Measurements from ENCODE around the gene FBLN5. TPM values are rescaled to one million over a fixed set of nuclear protein-coding genes. Genes with fewer than 3 reads are reported as not detected.

Gene FBLN5
- polyA plus RNA-seq, 1 of the 3 experiments (the other 2 are of a cell fraction) = 39.8 TPM

DNA sequence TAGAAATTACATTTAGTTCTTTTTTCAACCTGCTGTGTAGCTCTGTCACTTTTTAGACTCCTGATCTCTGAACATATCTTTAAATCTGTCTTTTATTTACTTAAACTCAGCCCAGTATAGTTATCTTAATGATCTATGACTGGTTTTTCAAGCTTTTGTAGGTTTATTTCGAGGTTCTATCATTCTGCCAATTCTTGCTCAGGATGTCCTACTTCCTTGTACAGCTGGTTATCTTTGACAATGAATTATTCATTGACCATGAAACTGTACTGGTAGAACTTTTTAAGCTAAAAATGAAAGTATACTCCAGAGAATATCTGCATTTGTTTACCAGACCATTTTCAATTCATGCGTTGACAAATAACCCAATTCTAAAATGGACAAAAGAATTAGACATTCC lies 118.0 kb downstream of the FBLN5 start:
- Histone ChIP-seq H3K9me3 (no peaks in the 10 kb centered on the region), H3K9ac (no peak overlapping the region), H2AFZ (ENCODE audit: low read depth) (no peak overlapping the region), H3K4me2 (no peak overlapping the region), H3K4me3 (ENCODE audit: low read depth in 2 of 2, low read length in 1 of 2) (no peak overlapping the region), H3K27ac (ENCODE audit: low read depth in 2 of 2, low read length in 1 of 2) (no peak overlapping the region), H3K79me2 (ENCODE audit: insufficient read depth) (no peaks in the 10 kb centered on the region), H3F3A (replicated peaks; ENCODE audit: insufficient read depth) (no peaks in the 10 kb centered on the region), H3K27me3 (ENCODE audit: insufficient read depth) (peaks cover under 1% of the 10 kb centered on the region; the same call in 1 of the 2 replicates), H4K20me1 (ENCODE audit: insufficient read depth) (no peaks in the 10 kb centered on the region), H3K4me1 (ENCODE audit: control insufficient read depth in 1 of 2, insufficient read depth in 2 of 2, low read depth in 1 of 2, low read length in 1 of 2) (no peaks in the 10 kb centered on the region), H3K36me3 (replicated peaks in 1 of 2; ENCODE audit: control insufficient read depth in 1 of 2, insufficient read depth in 2 of 2, low read length in 1 of 2) (no peaks in the 10 kb centered on the region), H3K9me2 (0 out of 2 replicates have a peak, but pooled peaks cover 3% of the 10 kb centered on the region)
- 39% methylated on average over 2 of the region's 2 CpGs for WGBS (ENCODE audit: low lambda C conversion rate)
- no peak for DNase-seq
- TF ChIP-seq, protein P1, sequence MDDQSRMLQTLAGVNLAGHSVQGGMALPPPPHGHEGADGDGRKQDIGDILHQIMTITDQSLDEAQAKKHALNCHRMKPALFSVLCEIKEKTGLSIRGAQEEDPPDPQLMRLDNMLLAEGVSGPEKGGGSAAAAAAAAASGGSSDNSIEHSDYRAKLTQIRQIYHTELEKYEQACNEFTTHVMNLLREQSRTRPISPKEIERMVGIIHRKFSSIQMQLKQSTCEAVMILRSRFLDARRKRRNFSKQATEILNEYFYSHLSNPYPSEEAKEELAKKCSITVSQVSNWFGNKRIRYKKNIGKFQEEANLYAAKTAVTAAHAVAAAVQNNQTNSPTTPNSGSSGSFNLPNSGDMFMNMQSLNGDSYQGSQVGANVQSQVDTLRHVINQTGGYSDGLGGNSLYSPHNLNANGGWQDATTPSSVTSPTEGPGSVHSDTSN (IDR thresholded peaks at IDR 0.05) = no peak
- TF ChIP-seq RCOR1 (IDR thresholded peaks at IDR 0.05; ENCODE audit: low read length) (no peak), RXRA (IDR thresholded peaks at IDR 0.05; ENCODE audit: borderline replicate concordance, low read depth) (no peak), TCF12 (IDR thresholded peaks at IDR 0.05) (no peak), FOXM1 (IDR thresholded peaks at IDR 0.05; ENCODE audit: low read depth) (no peak), EZH2phosphoT487 (IDR thresholded peaks at IDR 0.05; ENCODE audit: borderline replicate concordance, low read depth) (no peak), RFX5 (IDR thresholded peaks at IDR 0.05; ENCODE audit: low read length) (no peak), POLR2AphosphoS5 (IDR thresholded peaks at IDR 0.05; ENCODE audit: low read depth, low read length) (no peak), FOXJ3 (CRISPR knock-in tag; IDR thresholded peaks at IDR 0.05) (no peak), TAF1 (IDR thresholded peaks at IDR 0.05; ENCODE audit: borderline replicate concordance, low read depth, low read length) (no peak), YY1 (IDR thresholded peaks at IDR 0.05; ENCODE audit: low read depth) (no peak), FOSL2 (IDR thresholded peaks at IDR 0.05; ENCODE audit: borderline replicate concordance, low read depth) (no peak), MXI1 (IDR thresholded peaks at IDR 0.05; ENCODE audit: low read depth, low read length) (no peak), SMC3 (IDR thresholded peaks at IDR 0.05; ENCODE audit: low read depth, low read length) (no peak), SIN3A (IDR thresholded peaks at IDR 0.05; ENCODE audit: borderline replicate concordance, low read depth, low read length) (no peak), ELF1 (IDR thresholded peaks at IDR 0.05) (no peak)
- TF ChIP-seq, protein P2, sequence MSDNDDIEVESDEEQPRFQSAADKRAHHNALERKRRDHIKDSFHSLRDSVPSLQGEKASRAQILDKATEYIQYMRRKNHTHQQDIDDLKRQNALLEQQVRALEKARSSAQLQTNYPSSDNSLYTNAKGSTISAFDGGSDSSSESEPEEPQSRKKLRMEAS (IDR thresholded peaks at IDR 0.05; ENCODE audit: low read depth) = no peak
- TF ChIP-seq, protein P3, sequence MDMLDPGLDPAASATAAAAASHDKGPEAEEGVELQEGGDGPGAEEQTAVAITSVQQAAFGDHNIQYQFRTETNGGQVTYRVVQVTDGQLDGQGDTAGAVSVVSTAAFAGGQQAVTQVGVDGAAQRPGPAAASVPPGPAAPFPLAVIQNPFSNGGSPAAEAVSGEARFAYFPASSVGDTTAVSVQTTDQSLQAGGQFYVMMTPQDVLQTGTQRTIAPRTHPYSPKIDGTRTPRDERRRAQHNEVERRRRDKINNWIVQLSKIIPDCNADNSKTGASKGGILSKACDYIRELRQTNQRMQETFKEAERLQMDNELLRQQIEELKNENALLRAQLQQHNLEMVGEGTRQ (IDR thresholded peaks at IDR 0.05; ENCODE audit: borderline replicate concordance, low read depth, low read length) = no peak
- TF ChIP-seq, protein P4, sequence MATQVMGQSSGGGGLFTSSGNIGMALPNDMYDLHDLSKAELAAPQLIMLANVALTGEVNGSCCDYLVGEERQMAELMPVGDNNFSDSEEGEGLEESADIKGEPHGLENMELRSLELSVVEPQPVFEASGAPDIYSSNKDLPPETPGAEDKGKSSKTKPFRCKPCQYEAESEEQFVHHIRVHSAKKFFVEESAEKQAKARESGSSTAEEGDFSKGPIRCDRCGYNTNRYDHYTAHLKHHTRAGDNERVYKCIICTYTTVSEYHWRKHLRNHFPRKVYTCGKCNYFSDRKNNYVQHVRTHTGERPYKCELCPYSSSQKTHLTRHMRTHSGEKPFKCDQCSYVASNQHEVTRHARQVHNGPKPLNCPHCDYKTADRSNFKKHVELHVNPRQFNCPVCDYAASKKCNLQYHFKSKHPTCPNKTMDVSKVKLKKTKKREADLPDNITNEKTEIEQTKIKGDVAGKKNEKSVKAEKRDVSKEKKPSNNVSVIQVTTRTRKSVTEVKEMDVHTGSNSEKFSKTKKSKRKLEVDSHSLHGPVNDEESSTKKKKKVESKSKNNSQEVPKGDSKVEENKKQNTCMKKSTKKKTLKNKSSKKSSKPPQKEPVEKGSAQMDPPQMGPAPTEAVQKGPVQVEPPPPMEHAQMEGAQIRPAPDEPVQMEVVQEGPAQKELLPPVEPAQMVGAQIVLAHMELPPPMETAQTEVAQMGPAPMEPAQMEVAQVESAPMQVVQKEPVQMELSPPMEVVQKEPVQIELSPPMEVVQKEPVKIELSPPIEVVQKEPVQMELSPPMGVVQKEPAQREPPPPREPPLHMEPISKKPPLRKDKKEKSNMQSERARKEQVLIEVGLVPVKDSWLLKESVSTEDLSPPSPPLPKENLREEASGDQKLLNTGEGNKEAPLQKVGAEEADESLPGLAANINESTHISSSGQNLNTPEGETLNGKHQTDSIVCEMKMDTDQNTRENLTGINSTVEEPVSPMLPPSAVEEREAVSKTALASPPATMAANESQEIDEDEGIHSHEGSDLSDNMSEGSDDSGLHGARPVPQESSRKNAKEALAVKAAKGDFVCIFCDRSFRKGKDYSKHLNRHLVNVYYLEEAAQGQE (IDR thresholded peaks at IDR 0.05; ENCODE audit: low read depth, low read length) = no peak
- ChIA-PET CTCF (no interaction called here), POLR2A (no interaction called here)
